H9 (cell line): ENCODE measurements around the gene HAPLN1. TPM values are rescaled to one million over a fixed set of nuclear protein-coding genes. Genes with fewer than 3 reads are reported as not detected.
A peak's percentile ranks its signal among the peaks of the same experiment; 100 is the strongest.

Source experiments
- DNase-seq: peaks from one replicate; pipeline ENCODE4 v3.0.0-alpha.2; 2017
- H2AFZ ChIP-seq: one replicate; pipeline ENCODE4 v1.6.1; 2013; ENCODE audit warnings: mild to moderate bottlenecking, low read length, control low read depth, moderate library complexity
- H2AK5ac ChIP-seq: 2 replicates; pipeline ENCODE4 v1.6.1; 2013; ENCODE audit warnings: low read length, control low read depth, mixed read lengths; ENCODE audit not compliant: insufficient read length
- H2BK120ac ChIP-seq: one replicate; pipeline ENCODE4 v1.6.1; 2013; ENCODE audit warnings: low read depth, mild to moderate bottlenecking, low read length, control low read depth, inconsistent platforms; ENCODE audit not compliant: poor library complexity, severe bottlenecking
- H2BK12ac ChIP-seq: 2 replicates; pipeline ENCODE4 v1.6.1; 2013; ENCODE audit warnings: low read length, control low read depth, mixed read lengths, low read depth; ENCODE audit not compliant: insufficient read length
- H2BK15ac ChIP-seq: 2 replicates; pipeline ENCODE4 v1.6.1; 2013; ENCODE audit warnings: low read depth, low read length, control low read depth
- H2BK20ac ChIP-seq: one replicate; pipeline ENCODE4 v1.6.1; 2013; ENCODE audit warnings: low read depth, mild to moderate bottlenecking, low read length, control low read depth, inconsistent platforms; ENCODE audit not compliant: poor library complexity, severe bottlenecking
- H2BK5ac ChIP-seq: 2 replicates; pipeline ENCODE4 v1.6.1; 2013; ENCODE audit warnings: low read length, control low read depth, mixed read lengths; ENCODE audit not compliant: insufficient read length
- H3K14ac ChIP-seq: 2 replicates; pipeline ENCODE4 v1.6.1; 2013; ENCODE audit warnings: low read length, control low read depth; ENCODE audit not compliant: insufficient read depth
- H3K18ac ChIP-seq: 2 replicates; pipeline ENCODE4 v1.6.1; 2013; ENCODE audit warnings: low read depth, mild to moderate bottlenecking, mixed read lengths, low read length, control low read depth; ENCODE audit not compliant: insufficient read length
- H3K23ac ChIP-seq: 2 replicates; pipeline ENCODE4 v1.6.1; 2013; ENCODE audit warnings: low read length, control low read depth, mixed read lengths, low read depth; ENCODE audit not compliant: insufficient read length
- H3K23me2 ChIP-seq: 2 replicates; pipeline ENCODE4 v1.6.1; 2013; ENCODE audit warnings: low read depth, mild to moderate bottlenecking, mixed read lengths, low read length, control low read depth; ENCODE audit not compliant: insufficient read length, poor library complexity, severe bottlenecking
- H3K27ac ChIP-seq: 2 replicates; pipeline ENCODE4 v1.5.1; 2013; ENCODE audit warnings: low read length, control low read depth, mixed read lengths, low read depth; ENCODE audit not compliant: insufficient read length
- H3K27me3 ChIP-seq: 2 replicates; pipeline ENCODE4 v1.6.1; 2013; ENCODE audit warnings: low read length, control low read depth, inconsistent platforms; ENCODE audit not compliant: insufficient read depth
- H3K4ac ChIP-seq: 2 replicates; pipeline ENCODE4 v1.6.1; 2013; ENCODE audit warnings: low read depth, mild to moderate bottlenecking, control low read depth, inconsistent platforms, low read length, moderate library complexity
- H3K4me1 ChIP-seq: 2 replicates; pipeline ENCODE4 v1.6.1; 2013; ENCODE audit warnings: low read length, control low read depth, inconsistent platforms; ENCODE audit not compliant: insufficient read depth
- H3K4me2 ChIP-seq: 2 replicates; pipeline ENCODE4 v1.6.1; 2013; ENCODE audit warnings: low read length, control low read depth, mixed read lengths; ENCODE audit not compliant: insufficient read length, insufficient read depth
- H3K56ac ChIP-seq: 2 replicates; pipeline ENCODE4 v1.6.1; 2013; ENCODE audit warnings: low read depth, mild to moderate bottlenecking, mixed read lengths, low read length, control low read depth; ENCODE audit not compliant: insufficient read length
- H3K79me1 ChIP-seq: 2 replicates; pipeline ENCODE4 v1.6.1; 2013; ENCODE audit warnings: low read depth, mild to moderate bottlenecking, moderate library complexity, low read length, control low read depth, inconsistent platforms; ENCODE audit not compliant: insufficient read depth, poor library complexity, severe bottlenecking
- H3K79me2 ChIP-seq: 2 replicates; pipeline ENCODE4 v1.6.1; 2013; ENCODE audit warnings: low read length, control low read depth, inconsistent platforms; ENCODE audit not compliant: insufficient read depth
- H3K9ac ChIP-seq: 2 replicates; pipeline ENCODE4 v1.6.1; 2013; ENCODE audit warnings: low read length, control low read depth, mixed read lengths; ENCODE audit not compliant: insufficient read length; ENCODE audit errors: extremely low read depth
- H3K9me3 ChIP-seq: one replicate; pipeline ENCODE4 v1.6.1; 2013; ENCODE audit warnings: low read depth, low read length, inconsistent platforms; ENCODE audit not compliant: control insufficient read depth
- H3T11ph ChIP-seq: one replicate; pipeline ENCODE4 v1.6.1; 2013; ENCODE audit warnings: mild to moderate bottlenecking, low read length, control low read depth, inconsistent platforms
- H4K20me1 ChIP-seq: one replicate; pipeline ENCODE4 v1.6.1; 2013; ENCODE audit not compliant: control insufficient read depth, insufficient read length, insufficient read depth
- H4K5ac ChIP-seq: 2 replicates; pipeline ENCODE4 v1.6.1; 2013; ENCODE audit warnings: low read depth, mild to moderate bottlenecking, mixed read lengths, low read length, control low read depth; ENCODE audit not compliant: insufficient read length
- H4K8ac ChIP-seq: replicated peaks from 2 replicates; pipeline ENCODE4 v1.6.1; 2013; ENCODE audit warnings: low read length, control low read depth, mixed read lengths, low read depth; ENCODE audit not compliant: insufficient read length
- H4K91ac ChIP-seq: 2 replicates; pipeline ENCODE4 v1.6.1; 2013; ENCODE audit warnings: low read depth, mild to moderate bottlenecking, moderate library complexity, mixed read lengths, low read length, control low read depth; ENCODE audit not compliant: insufficient read length
- H3K27ac Mint-ChIP-seq, 3 experiments: 2 replicates in 2 of 3; 3 replicates in 1 of 3; pipeline ENCODE4 v1.8.0; 2020 to 2021; ENCODE audit warnings: mixed read lengths in 3 of 3, mild to moderate bottlenecking in 1 of 3, moderate library complexity in 1 of 3
- H3K27me3 Mint-ChIP-seq: 2 replicates; pipeline ENCODE4 v1.8.0; 2021; ENCODE audit warnings: low read depth, mild to moderate bottlenecking, moderate library complexity, mixed read lengths
- H3K36me3 Mint-ChIP-seq, 3 experiments: 2 replicates in 2 of 3; 3 replicates in 1 of 3; pipeline ENCODE4 v1.8.0; 2020 to 2021; ENCODE audit warnings: low read depth in 3 of 3, mixed read lengths in 3 of 3; ENCODE audit not compliant: insufficient read depth in 1 of 3
- H3K4me1 Mint-ChIP-seq, 2 experiments: 2 replicates each; pipeline ENCODE4 v1.8.0; 2020; ENCODE audit warnings: mixed read lengths in 2 of 2
- H3K4me3 Mint-ChIP-seq, 2 experiments: 2 replicates in 1 of 2; 3 replicates in 1 of 2; pipeline ENCODE4 v1.8.0; 2020 to 2021; ENCODE audit warnings: mild to moderate bottlenecking in 2 of 2, mixed read lengths in 2 of 2, moderate library complexity in 1 of 2
- H3K9me3 Mint-ChIP-seq, 2 experiments: 2 replicates in 1 of 2; 3 replicates in 1 of 2; pipeline ENCODE4 v1.8.0; 2020; ENCODE audit warnings: mild to moderate bottlenecking in 2 of 2, mixed read lengths in 2 of 2, moderate library complexity in 1 of 2
- WGBS: extraction: QIAGEN DNeasy Blood & Tissue Kit; methylation state at CpG from one replicate; pipeline ENCODE4 v1.1.7; 2013; ENCODE audit warnings: missing lambda C conversion rate, low lambda C conversion rate, mixed read lengths; ENCODE audit not compliant: insufficient read length; ENCODE audit errors: extremely low coverage; 5-methylcytosine and 5-hydroxymethylcytosine counted together
- total RNA-seq: library from RNA; stranded (reverse); gene quantifications from 2 replicates; pipeline ENCODE4 v1.2.1, GENCODE V29; 2021
- TF ChIP-seq, protein P1 (sequence below): fragments of 200-600 bp; sonication (generic); conservative IDR thresholded peaks from 3 replicates; pipeline ENCODE4 v1.8.0; 2021; ENCODE audit warnings: antibody characterized with exemption, mild to moderate bottlenecking

The HAPLN1 gene
- total RNA-seq, 1 experiment from 2014 or later: 0.22 TPM

GRCh38 chr5:83683836-83684235 lies 36.8 kb downstream of the HAPLN1 start:
- H3K9me3 ChIP-seq: no peaks in the 10 kb centered on the region
- no peak overlapping the region for H2AK5ac ChIP-seq
- no peak overlapping the region for H2BK20ac ChIP-seq
- no peak overlapping the region for H2BK15ac ChIP-seq
- DNase-seq: no peak
- H2AFZ ChIP-seq: no peak overlapping the region
- H3K79me1 ChIP-seq: no peaks in the 10 kb centered on the region
- H3T11ph ChIP-seq: no peak overlapping the region
- H3K23ac ChIP-seq: no peak overlapping the region
- H3K27ac ChIP-seq: no peak overlapping the region
- H2BK12ac ChIP-seq: no peak overlapping the region
- no peaks in the 10 kb centered on the region for H3K27me3 ChIP-seq
- Mint-ChIP-seq H3K4me3 (no peak overlapping the region), H3K4me1 (peaks cover 36 to 38% of the 10 kb centered on the region in 2 experiments), H3K27ac (peak overlapping the region in 2 of 3 experiments; percentile 20 to 39; a peak in 2 of 7 replicates), H3K27me3 (no peaks in the 10 kb centered on the region), H3K9me3 (no peaks in the 10 kb centered on the region), H3K36me3 (no peaks in the 10 kb centered on the region)
- no peak overlapping the region for H3K56ac ChIP-seq
- H3K9ac ChIP-seq: no peak overlapping the region
- H3K79me2 ChIP-seq: no peaks in the 10 kb centered on the region
- no peak overlapping the region for H2BK5ac ChIP-seq
- no peak overlapping the region for H3K18ac ChIP-seq
- H4K5ac ChIP-seq: no peak overlapping the region
- TF ChIP-seq, protein P1, sequence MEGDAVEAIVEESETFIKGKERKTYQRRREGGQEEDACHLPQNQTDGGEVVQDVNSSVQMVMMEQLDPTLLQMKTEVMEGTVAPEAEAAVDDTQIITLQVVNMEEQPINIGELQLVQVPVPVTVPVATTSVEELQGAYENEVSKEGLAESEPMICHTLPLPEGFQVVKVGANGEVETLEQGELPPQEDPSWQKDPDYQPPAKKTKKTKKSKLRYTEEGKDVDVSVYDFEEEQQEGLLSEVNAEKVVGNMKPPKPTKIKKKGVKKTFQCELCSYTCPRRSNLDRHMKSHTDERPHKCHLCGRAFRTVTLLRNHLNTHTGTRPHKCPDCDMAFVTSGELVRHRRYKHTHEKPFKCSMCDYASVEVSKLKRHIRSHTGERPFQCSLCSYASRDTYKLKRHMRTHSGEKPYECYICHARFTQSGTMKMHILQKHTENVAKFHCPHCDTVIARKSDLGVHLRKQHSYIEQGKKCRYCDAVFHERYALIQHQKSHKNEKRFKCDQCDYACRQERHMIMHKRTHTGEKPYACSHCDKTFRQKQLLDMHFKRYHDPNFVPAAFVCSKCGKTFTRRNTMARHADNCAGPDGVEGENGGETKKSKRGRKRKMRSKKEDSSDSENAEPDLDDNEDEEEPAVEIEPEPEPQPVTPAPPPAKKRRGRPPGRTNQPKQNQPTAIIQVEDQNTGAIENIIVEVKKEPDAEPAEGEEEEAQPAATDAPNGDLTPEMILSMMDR: no peak
- no peak overlapping the region for H2BK120ac ChIP-seq
- no peak overlapping the region for H3K4me2 ChIP-seq
- no peaks in the 10 kb centered on the region for H4K20me1 ChIP-seq
- no peak overlapping the region for H3K4ac ChIP-seq
- WGBS: no CpG with 5 or more reads among the region's 2 CpGs
- H3K4me1 ChIP-seq: peaks cover 10% of the 10 kb centered on the region; the same call in 1 of the 2 replicates
- no peak overlapping the region for H4K8ac ChIP-seq
- no peak overlapping the region for H3K14ac ChIP-seq
- no peaks in the 10 kb centered on the region for H3K23me2 ChIP-seq
- H4K91ac ChIP-seq: no peak overlapping the region
